Keratinocyte (primary cell): ENCODE data around the gene KRIT1.

Experiments used
- EZH2 ChIP-seq: IDR thresholded peaks from one replicate; pipeline ENCODE4 v1.6.1; 2012; ENCODE audit warnings: inconsistent platforms, mild to moderate bottlenecking, low read length, moderate library complexity
- TF ChIP-seq, protein P1 (sequence below), 3 experiments: IDR thresholded peaks in 1 of 3; conservative IDR thresholded peaks in 1 of 3; optimal IDR thresholded peaks in 1 of 3; 2 replicates in 2 of 3; 3 replicates in 1 of 3; pipeline versions ENCODE3 to v1.5.1; 2011; ENCODE audit warnings: low read length in 3 of 3, mild to moderate bottlenecking in 3 of 3, moderate library complexity in 2 of 3, control low read depth in 1 of 3, inconsistent platforms in 1 of 3; ENCODE audit not compliant: insufficient read depth in 2 of 3; ENCODE audit errors: extremely low read depth in 1 of 3

- TF ChIP-seq, protein P1, sequence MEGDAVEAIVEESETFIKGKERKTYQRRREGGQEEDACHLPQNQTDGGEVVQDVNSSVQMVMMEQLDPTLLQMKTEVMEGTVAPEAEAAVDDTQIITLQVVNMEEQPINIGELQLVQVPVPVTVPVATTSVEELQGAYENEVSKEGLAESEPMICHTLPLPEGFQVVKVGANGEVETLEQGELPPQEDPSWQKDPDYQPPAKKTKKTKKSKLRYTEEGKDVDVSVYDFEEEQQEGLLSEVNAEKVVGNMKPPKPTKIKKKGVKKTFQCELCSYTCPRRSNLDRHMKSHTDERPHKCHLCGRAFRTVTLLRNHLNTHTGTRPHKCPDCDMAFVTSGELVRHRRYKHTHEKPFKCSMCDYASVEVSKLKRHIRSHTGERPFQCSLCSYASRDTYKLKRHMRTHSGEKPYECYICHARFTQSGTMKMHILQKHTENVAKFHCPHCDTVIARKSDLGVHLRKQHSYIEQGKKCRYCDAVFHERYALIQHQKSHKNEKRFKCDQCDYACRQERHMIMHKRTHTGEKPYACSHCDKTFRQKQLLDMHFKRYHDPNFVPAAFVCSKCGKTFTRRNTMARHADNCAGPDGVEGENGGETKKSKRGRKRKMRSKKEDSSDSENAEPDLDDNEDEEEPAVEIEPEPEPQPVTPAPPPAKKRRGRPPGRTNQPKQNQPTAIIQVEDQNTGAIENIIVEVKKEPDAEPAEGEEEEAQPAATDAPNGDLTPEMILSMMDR (optimal IDR thresholded peaks at IDR 0.05 in 1 of 3, IDR thresholded peaks at IDR 0.05 in 1 of 3, conservative IDR thresholded peaks at IDR 0.05 in 1 of 3; ENCODE audit: extremely low read depth in 1 of 3, insufficient read depth in 2 of 3, low read length in 3 of 3): no peak
- TF ChIP-seq EZH2: no peak
Observed at GRCh38 chr7:92259062-92259461, 13.3 kb upstream of the KRIT1 start.
